Hepatocyte (in vitro differentiated cells): Measurements from ENCODE around the gene GABRD.

Experiments used
- EZH2 ChIP-seq: fragments of 200-600 bp; sonication (generic); IDR thresholded peaks from 2 replicates; pipeline ENCODE4 v1.6.1; 2016; ENCODE audit warnings: antibody characterized with exemption, mild to moderate bottlenecking, borderline replicate concordance
- EZH2phosphoT487 ChIP-seq: fragments of 200-600 bp; sonication (generic); IDR thresholded peaks from one replicate; pipeline ENCODE4 v1.6.1; 2018; ENCODE audit warnings: antibody characterized with exemption, mild to moderate bottlenecking, low read depth, moderate library complexity; ENCODE audit not compliant: unreplicated experiment, severe bottlenecking
- TF ChIP-seq, protein P1 (sequence below): fragments of 200-600 bp; sonication (generic); IDR thresholded peaks from 2 replicates; pipeline ENCODE4 v1.5.1; 2016; ENCODE audit warnings: antibody characterized with exemption, mild to moderate bottlenecking; ENCODE audit not compliant: poor library complexity

DNA sequence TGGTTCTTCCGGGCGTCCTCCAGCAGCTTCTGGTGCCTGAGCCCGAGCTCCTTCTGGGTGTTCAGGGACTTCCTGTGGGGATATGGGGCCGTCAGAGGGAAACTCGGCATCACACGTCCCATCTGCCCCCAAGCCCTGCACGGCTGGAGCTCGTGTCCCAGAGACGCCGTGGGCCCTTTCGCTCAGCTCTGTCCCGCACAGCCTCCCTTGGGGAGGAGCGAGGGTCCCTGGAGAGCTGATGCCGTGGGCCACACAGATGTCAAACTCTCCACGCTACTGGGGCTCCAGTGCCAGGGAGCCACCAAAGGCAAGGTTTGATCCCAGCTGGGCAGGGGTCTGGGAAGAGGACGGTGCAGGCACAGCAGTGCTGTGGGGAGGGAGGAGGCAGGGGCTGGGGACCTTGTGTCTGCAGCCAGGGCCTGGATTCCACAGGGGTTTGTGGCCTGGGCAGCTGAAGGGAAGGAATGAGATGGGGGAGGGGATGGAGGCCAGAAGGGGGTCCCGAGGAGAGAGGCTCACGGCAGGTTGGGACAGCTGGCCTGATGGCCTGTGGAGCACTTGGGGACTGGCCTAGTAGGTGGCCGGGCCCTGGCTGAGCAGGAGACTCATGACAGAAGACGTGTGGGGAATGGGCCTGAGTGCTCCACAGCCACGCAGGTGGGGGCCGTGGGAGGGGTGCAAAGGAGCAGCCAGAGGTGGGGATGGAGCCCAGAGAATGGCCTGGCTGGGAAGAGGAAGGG, 46.0 kb upstream of the GABRD start:
- no peak for TF ChIP-seq EZH2
- TF ChIP-seq, protein P1, sequence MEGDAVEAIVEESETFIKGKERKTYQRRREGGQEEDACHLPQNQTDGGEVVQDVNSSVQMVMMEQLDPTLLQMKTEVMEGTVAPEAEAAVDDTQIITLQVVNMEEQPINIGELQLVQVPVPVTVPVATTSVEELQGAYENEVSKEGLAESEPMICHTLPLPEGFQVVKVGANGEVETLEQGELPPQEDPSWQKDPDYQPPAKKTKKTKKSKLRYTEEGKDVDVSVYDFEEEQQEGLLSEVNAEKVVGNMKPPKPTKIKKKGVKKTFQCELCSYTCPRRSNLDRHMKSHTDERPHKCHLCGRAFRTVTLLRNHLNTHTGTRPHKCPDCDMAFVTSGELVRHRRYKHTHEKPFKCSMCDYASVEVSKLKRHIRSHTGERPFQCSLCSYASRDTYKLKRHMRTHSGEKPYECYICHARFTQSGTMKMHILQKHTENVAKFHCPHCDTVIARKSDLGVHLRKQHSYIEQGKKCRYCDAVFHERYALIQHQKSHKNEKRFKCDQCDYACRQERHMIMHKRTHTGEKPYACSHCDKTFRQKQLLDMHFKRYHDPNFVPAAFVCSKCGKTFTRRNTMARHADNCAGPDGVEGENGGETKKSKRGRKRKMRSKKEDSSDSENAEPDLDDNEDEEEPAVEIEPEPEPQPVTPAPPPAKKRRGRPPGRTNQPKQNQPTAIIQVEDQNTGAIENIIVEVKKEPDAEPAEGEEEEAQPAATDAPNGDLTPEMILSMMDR = no peak
- TF ChIP-seq EZH2phosphoT487 = no peak
